Gastrocnemius medialis (tissue), 4 donors: ENCODE results near the gene PRAMEF17.
"Not testable (repeated sequence)": the region's sequence is repeated elsewhere in the genome, so short reads cannot be mapped to it uniquely, and the experiment has no call there.

Experiments used
- CTCF ChIP-seq, 5 experiments: fragments of 450-650 bp in 3 of 5; fragments of 200-600 bp in 2 of 5; sonication (generic) in 2 of 5; IDR thresholded peaks in 4 of 5; conservative IDR thresholded peaks in 1 of 5; 1 replicate in 4 of 5; 2 replicates in 1 of 5; pipeline ENCODE4 v1.5.1; 2016 to 2019; ENCODE audit warnings: antibody characterized with exemption in 5 of 5, mild to moderate bottlenecking in 3 of 5, moderate library complexity in 3 of 5
- POLR2A ChIP-seq, 2 donors: fragments of 450-650 bp; IDR thresholded peaks; one replicate each; pipeline ENCODE4 v1.6.1; 2017; ENCODE audit warnings: antibody characterized with exemption in 2 of 2, mild to moderate bottlenecking in 2 of 2, moderate library complexity in 2 of 2

DNA sequence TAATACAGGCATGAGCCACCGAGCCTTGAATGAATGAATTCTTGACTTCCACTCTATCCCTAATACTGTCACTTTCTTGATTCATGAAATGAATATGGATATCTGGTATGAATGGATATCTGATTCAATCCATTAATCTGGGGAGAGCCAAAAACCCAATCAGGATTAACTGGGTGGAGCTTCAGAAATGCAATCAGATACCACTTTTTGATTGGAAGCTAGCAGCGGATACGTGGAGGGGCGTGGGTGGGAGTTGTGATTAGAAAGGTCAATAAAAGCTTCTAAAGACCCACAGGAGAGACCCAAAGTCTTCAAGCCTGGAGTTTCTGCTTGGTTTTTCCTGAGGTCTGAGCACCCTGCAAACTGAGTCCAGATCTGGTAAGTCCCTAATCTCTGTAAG is 20.7 kb downstream of the PRAMEF17 start, which contains the start of gene PRAMEF20:
- TF ChIP-seq CTCF (IDR thresholded peaks at IDR 0.05 in 4 of 5, conservative IDR thresholded peaks at IDR 0.05 in 1 of 5); POLR2A (IDR thresholded peaks at IDR 0.05): not testable (repeated sequence)
